Activated B cell treated with CpG ODN at 0.5 μM for 24 hours (primary cell): ENCODE measurements around the gene PLCG2. TPM values are rescaled to one million over a fixed set of nuclear protein-coding genes. Genes with fewer than 3 reads are reported as not detected.

Source experiments
- ATAC-seq: fragments of 200-7000 bp; cut with Tn5 transposase; one replicate; pipeline ENCODE4 v1.10.0; 2021; ENCODE audit warnings: low read depth, mild to moderate bottlenecking, moderate library complexity
- CTCF ChIA-PET: fragments of 350-600 bp; sonication (Branson Sonifier 250); formaldehyde crosslinking; loops from one replicate; lab custom pipeline; 2021; ENCODE audit warnings: antibody characterized with exemption; lab: Charles Lee
- POLR2A ChIA-PET: fragments of 350-600 bp; sonication (Branson Sonifier 250); formaldehyde crosslinking; loops from one replicate; lab custom pipeline; 2021; ENCODE audit warnings: antibody characterized with exemption; lab: Charles Lee
- DNase-seq: peaks from one replicate; pipeline ENCODE4 v3.0.0; 2022
- H3K27ac Mint-ChIP-seq: one replicate; pipeline ENCODE4 v1.8.0; 2020; ENCODE audit warnings: mixed read lengths
- H3K27me3 Mint-ChIP-seq: one replicate; pipeline ENCODE4 v1.8.0; 2021; ENCODE audit warnings: mixed read lengths
- H3K36me3 Mint-ChIP-seq: one replicate; pipeline ENCODE4 v1.8.0; 2021; ENCODE audit warnings: low read depth, mixed read lengths
- H3K4me1 Mint-ChIP-seq: one replicate; pipeline ENCODE4 v1.8.0; 2021; ENCODE audit warnings: mixed read lengths
- H3K4me3 Mint-ChIP-seq: one replicate; pipeline ENCODE4 v1.8.0; 2020; ENCODE audit warnings: mild to moderate bottlenecking, mixed read lengths
- H3K9me3 Mint-ChIP-seq: one replicate; pipeline ENCODE4 v1.8.0; 2020; ENCODE audit warnings: mixed read lengths
- intact Hi-C: fragments of 100-400 bp; cut with micrococcal nuclease; formaldehyde crosslinking; loops from one replicate; pipeline ENCODE4 v1.15.1; 2024
- total RNA-seq: library from RNA; stranded (reverse); gene quantifications from 2 replicates; pipeline ENCODE4 v1.2.3, GENCODE V29; 2022
- TF ChIP-seq, protein P1 (sequence below): fragments of 200-600 bp; IDR thresholded peaks from one replicate; pipeline ENCODE4 v1.8.0; 2022; ENCODE audit warnings: antibody characterized with exemption, mild to moderate bottlenecking

Gene PLCG2
- total RNA-seq, 1 donor from 2014 or later = 525 TPM

- TF ChIP-seq, protein P1, sequence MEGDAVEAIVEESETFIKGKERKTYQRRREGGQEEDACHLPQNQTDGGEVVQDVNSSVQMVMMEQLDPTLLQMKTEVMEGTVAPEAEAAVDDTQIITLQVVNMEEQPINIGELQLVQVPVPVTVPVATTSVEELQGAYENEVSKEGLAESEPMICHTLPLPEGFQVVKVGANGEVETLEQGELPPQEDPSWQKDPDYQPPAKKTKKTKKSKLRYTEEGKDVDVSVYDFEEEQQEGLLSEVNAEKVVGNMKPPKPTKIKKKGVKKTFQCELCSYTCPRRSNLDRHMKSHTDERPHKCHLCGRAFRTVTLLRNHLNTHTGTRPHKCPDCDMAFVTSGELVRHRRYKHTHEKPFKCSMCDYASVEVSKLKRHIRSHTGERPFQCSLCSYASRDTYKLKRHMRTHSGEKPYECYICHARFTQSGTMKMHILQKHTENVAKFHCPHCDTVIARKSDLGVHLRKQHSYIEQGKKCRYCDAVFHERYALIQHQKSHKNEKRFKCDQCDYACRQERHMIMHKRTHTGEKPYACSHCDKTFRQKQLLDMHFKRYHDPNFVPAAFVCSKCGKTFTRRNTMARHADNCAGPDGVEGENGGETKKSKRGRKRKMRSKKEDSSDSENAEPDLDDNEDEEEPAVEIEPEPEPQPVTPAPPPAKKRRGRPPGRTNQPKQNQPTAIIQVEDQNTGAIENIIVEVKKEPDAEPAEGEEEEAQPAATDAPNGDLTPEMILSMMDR = no peak
- Mint-ChIP-seq H3K27ac (peak overlapping the region; percentile 92), H3K4me3 (peak overlapping the region; percentile 65), H3K27me3 (no peaks in the 10 kb centered on the region), H3K4me1 (peaks cover 98% of the 10 kb centered on the region), H3K36me3 (peaks cover 66% of the 10 kb centered on the region), H3K9me3 (peaks cover 3% of the 10 kb centered on the region)
- intact Hi-C loops = loop anchor here (1.0 kb wide), 4 partner anchors 8 to 28 kb away; no protein-coding TSS in a partner anchor
- peak; percentile 56 for DNase-seq
- POLR2A ChIA-PET = interaction anchor here (0.6 to 7.7 kb wide), 26 partner anchors 9 to 364 kb away, joined by 3 to 194 read pairs (median 8); partner anchors contain the start of gene PLCG2
- peak; percentile 79 for ATAC-seq
- CTCF ChIA-PET = interaction anchor here (0.9 to 2.6 kb wide), 11 partner anchors 8 to 70 kb away, joined by 3 to 8 read pairs (median 4); no protein-coding TSS in a partner anchor
Measured at GRCh38 chr16:81808933-81809480, 29.9 kb downstream of the PLCG2 start.

DNA sequence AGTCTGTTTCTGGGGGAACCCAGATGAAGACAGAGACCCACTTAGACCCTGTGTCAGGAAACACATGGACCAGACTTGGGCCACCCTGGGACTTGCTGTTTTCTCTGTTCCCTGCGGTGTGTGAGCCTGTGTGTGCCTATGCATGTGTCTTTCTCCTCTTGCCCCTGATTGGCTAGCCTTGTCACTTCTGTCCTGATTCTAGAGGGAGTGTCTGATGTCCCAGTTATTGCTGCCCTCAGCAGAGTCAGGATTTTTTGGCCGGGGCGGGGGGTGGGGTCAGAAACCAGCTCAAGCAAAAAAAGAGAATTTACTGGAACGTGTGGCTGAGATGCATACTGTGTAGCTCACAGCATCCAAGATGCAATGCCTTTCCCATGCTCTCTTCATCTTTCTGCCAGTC lies 30.5 kb downstream of the PLCG2 start:
- ATAC-seq (no peak), DNase-seq (no peak)
- intact Hi-C loops = loop anchor here (1.0 kb wide), 4 partner anchors 8 to 28 kb away; no protein-coding TSS in a partner anchor
- Mint-ChIP-seq H3K27ac (peak overlapping the region; percentile 92), H3K4me3 (peak overlapping the region; percentile 65), H3K27me3 (no peaks in the 10 kb centered on the region), H3K4me1 (peaks cover 98% of the 10 kb centered on the region), H3K36me3 (peaks cover 61% of the 10 kb centered on the region), H3K9me3 (no peaks in the 10 kb centered on the region)
- ChIA-PET CTCF (interaction anchor here (0.9 to 2.6 kb wide), 6 partner anchors 10 to 65 kb away, joined by 3 to 8 read pairs (median 4); no protein-coding TSS in a partner anchor), POLR2A (interaction anchor here (1.0 to 7.7 kb wide), 20 partner anchors 8 to 95 kb away, joined by 5 to 194 read pairs (median 11); partner anchors contain the start of gene PLCG2)
- TF ChIP-seq, protein P1 = no peak

GRCh38 chr16:81810361-81810760 lies 31.3 kb downstream of the PLCG2 start:
- no peak for ATAC-seq
- ChIA-PET CTCF (interaction anchor here (0.9 to 2.6 kb wide), 3 partner anchors 9 to 31 kb away, joined by 3 to 8 read pairs (median 4); no protein-coding TSS in a partner anchor), POLR2A (interaction anchor here (1.0 to 7.7 kb wide), 10 partner anchors 7 to 70 kb away, joined by 6 to 194 read pairs (median 18); partner anchors contain the start of gene PLCG2)
- TF ChIP-seq, protein P1 = no peak
- peaks cover 98% of the 10 kb centered on the region for H3K4me1 Mint-ChIP-seq
- H3K36me3 Mint-ChIP-seq = peaks cover 55% of the 10 kb centered on the region
- H3K9me3 Mint-ChIP-seq = no peaks in the 10 kb centered on the region
- intact Hi-C loops = no loop called here
- H3K27me3 Mint-ChIP-seq = no peaks in the 10 kb centered on the region
- peak overlapping the region; percentile 92 for H3K27ac Mint-ChIP-seq
- DNase-seq = no peak
- peak overlapping the region; percentile 65 for H3K4me3 Mint-ChIP-seq

DNA sequence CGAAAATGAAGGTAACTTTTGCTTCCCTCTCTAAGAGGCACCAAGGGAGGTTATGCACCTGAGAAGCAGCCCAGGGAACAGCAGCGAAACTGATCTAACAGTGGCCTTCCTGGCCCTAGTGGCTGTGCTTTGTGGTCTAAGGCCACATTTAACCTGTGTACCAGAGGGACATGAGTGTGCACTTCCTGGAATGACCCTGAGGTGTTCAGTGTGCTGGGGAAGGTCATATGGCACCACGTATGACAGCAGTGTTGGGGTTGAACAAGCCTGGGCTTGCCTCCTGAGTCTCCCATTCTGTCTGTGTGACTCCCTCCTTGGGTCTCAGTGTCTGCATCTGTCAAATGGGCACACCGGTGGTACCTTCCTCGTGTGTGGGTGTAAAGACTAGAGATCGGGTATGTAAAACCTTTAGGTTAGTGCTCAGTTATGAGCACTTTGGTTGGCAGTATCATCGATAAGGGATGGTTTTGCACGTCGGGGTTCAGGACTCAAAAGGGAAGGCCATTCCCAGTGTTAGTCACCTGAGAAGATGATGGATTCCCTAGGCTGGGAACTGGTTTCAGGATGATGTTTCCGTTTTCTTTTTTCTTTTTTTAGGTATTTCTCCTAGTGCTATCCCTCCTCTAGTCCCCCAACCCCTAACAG lies 31.9 kb downstream of the PLCG2 start:
- Mint-ChIP-seq H3K27ac (peak overlapping the region; percentile 92), H3K4me3 (peak overlapping the region; percentile 65), H3K4me1 (peaks cover 99% of the 10 kb centered on the region), H3K9me3 (no peaks in the 10 kb centered on the region), H3K27me3 (no peaks in the 10 kb centered on the region), H3K36me3 (peaks cover 53% of the 10 kb centered on the region)
- POLR2A ChIA-PET = interaction anchor here (1.0 to 7.7 kb wide), 4 partner anchors 7 to 71 kb away, joined by 6 to 194 read pairs (median 88); partner anchors contain the start of gene PLCG2
- DNase-seq = no peak
- intact Hi-C loops = no loop called here
- CTCF ChIA-PET = interaction anchor here (1.7 to 2.6 kb wide), 2 partner anchors 8 to 12 kb away, joined by 4 to 8 read pairs; no protein-coding TSS in a partner anchor
- peak; percentile 5 for ATAC-seq
- TF ChIP-seq, protein P1 = no peak
